Osteocyte (in vitro differentiated cells): Measurements from ENCODE around the gene C15orf40. TPM values are rescaled to one million over a fixed set of nuclear protein-coding genes. Genes with fewer than 3 reads are reported as not detected.

Source experiments
- DNase-seq: peaks from one replicate; pipeline ENCODE4 v3.0.0; 2021; ENCODE audit warnings: mixed read lengths; ENCODE audit not compliant: unreplicated experiment; ENCODE audit errors: extremely low spot score
- H3K27ac Mint-ChIP-seq: one replicate; pipeline ENCODE4 v1.8.0; 2021; ENCODE audit warnings: mild to moderate bottlenecking, mixed read lengths; ENCODE audit not compliant: unreplicated experiment
- H3K27me3 Mint-ChIP-seq: one replicate; pipeline ENCODE4 v1.8.0; 2021; ENCODE audit warnings: mixed read lengths; ENCODE audit not compliant: unreplicated experiment
- H3K36me3 Mint-ChIP-seq: one replicate; pipeline ENCODE4 v1.8.0; 2021; ENCODE audit warnings: mixed read lengths; ENCODE audit not compliant: unreplicated experiment
- H3K4me1 Mint-ChIP-seq: one replicate; pipeline ENCODE4 v1.8.0; 2021; ENCODE audit warnings: mixed read lengths; ENCODE audit not compliant: unreplicated experiment
- H3K4me3 Mint-ChIP-seq: one replicate; pipeline ENCODE4 v1.8.0; 2021; ENCODE audit warnings: mild to moderate bottlenecking, moderate library complexity, mixed read lengths; ENCODE audit not compliant: unreplicated experiment
- H3K9me3 Mint-ChIP-seq: one replicate; pipeline ENCODE4 v1.8.0; 2021; ENCODE audit warnings: mixed read lengths; ENCODE audit not compliant: unreplicated experiment
- CTCF ChIP-seq: fragments of 200-600 bp; sonication (generic); IDR thresholded peaks from 2 replicates; pipeline ENCODE4 v1.5.0; 2021; ENCODE audit warnings: antibody characterized with exemption, mild to moderate bottlenecking, moderate library complexity
- total RNA-seq: library from RNA; stranded (reverse); gene quantifications from 2 replicates; pipeline ENCODE4 v1.2.1, GENCODE V29; 2021

C15orf40 gene
- total RNA-seq, 1 donor from 2014 or later: 24.5 TPM

- Mint-ChIP-seq H3K27ac (no peak overlapping the region), H3K36me3 (no peaks in the 10 kb centered on the region), H3K4me3 (no peak overlapping the region), H3K4me1 (no peaks in the 10 kb centered on the region), H3K27me3 (no peaks in the 10 kb centered on the region), H3K9me3 (no peaks in the 10 kb centered on the region)
- TF ChIP-seq CTCF: no peak
- DNase-seq: no peak
Measured at GRCh38 chr15:82968066-82968465, 43.4 kb downstream of the C15orf40 start.

- H3K27ac Mint-ChIP-seq: no peak overlapping the region
- DNase-seq: no peak
- no peaks in the 10 kb centered on the region for H3K27me3 Mint-ChIP-seq
- H3K4me3 Mint-ChIP-seq: no peak overlapping the region
- no peaks in the 10 kb centered on the region for H3K4me1 Mint-ChIP-seq
- no peaks in the 10 kb centered on the region for H3K36me3 Mint-ChIP-seq
- TF ChIP-seq CTCF: no peak
- no peaks in the 10 kb centered on the region for H3K9me3 Mint-ChIP-seq
Measured at GRCh38 chr15:82966671-82967071, 44.8 kb downstream of the C15orf40 start.

GRCh38 chr15:82964890-82965289 lies 46.5 kb downstream of the C15orf40 start:
- H3K36me3 Mint-ChIP-seq: no peaks in the 10 kb centered on the region
- no peaks in the 10 kb centered on the region for H3K27me3 Mint-ChIP-seq
- DNase-seq: no peak
- H3K4me1 Mint-ChIP-seq: no peaks in the 10 kb centered on the region
- no peaks in the 10 kb centered on the region for H3K9me3 Mint-ChIP-seq
- no peak overlapping the region for H3K4me3 Mint-ChIP-seq
- TF ChIP-seq CTCF: no peak
- no peak overlapping the region for H3K27ac Mint-ChIP-seq

GRCh38 chr15:82963471-82964341 lies 47.7 kb downstream of the C15orf40 start:
- DNase-seq: no peak
- Mint-ChIP-seq H3K4me1 (no peaks in the 10 kb centered on the region), H3K9me3 (no peaks in the 10 kb centered on the region), H3K4me3 (no peak overlapping the region), H3K27me3 (no peaks in the 10 kb centered on the region), H3K36me3 (no peaks in the 10 kb centered on the region), H3K27ac (no peak overlapping the region)
- TF ChIP-seq CTCF: no peak

- Mint-ChIP-seq H3K36me3 (no peaks in the 10 kb centered on the region), H3K27ac (no peak overlapping the region), H3K4me3 (no peak overlapping the region), H3K9me3 (no peaks in the 10 kb centered on the region), H3K4me1 (no peaks in the 10 kb centered on the region), H3K27me3 (no peaks in the 10 kb centered on the region)
- DNase-seq: no peak
- TF ChIP-seq CTCF: no peak
Measured at GRCh38 chr15:82960766-82961165, 50.7 kb downstream of the C15orf40 start.
